ENCODE data around the gene SLC4A1AP. TPM values are rescaled to one million over a fixed set of nuclear protein-coding genes. Genes with fewer than 3 reads are reported as not detected.

The SLC4A1AP gene
- total and polyA plus RNA-seq, 9 of the 15 experiments (the other 6 are each of a cell fraction or from before 2014, with no cell fraction given), result 8.1 to 40.5 (median 35.3) TPM

GRCh38 chr2:27655155-27655951, 8.3 kb upstream of the SLC4A1AP start (continued):
- no peak for TF ChIP-seq ELK1 (CRISPR knock-in tag; IDR thresholded peaks at IDR 0.05)

- no peaks in the 10 kb centered on the region for H3K27me3 ChIP-seq (ENCODE audit: control insufficient read depth in 2 of 2, insufficient read depth in 2 of 2, low read length in 2 of 2)
- POLR2A ChIA-PET, result no interaction called here
- no peak overlapping the region for H3K4me3 ChIP-seq
- DNase-seq (ENCODE audit: extremely low read depth in 1 of 4, low spot score in 3 of 4), result no peak
- H3K9me3 ChIP-seq (replicated peaks; ENCODE audit: control insufficient read depth, insufficient read depth, low read depth, low read length), result no peaks in the 10 kb centered on the region
- CTCF ChIA-PET (ENCODE audit: low intra/inter-chr PET ratio), result no interaction called here
- in situ Hi-C loops (cut with MboI) (no loop called here), intact Hi-C loops (cut with micrococcal nuclease) (no loop called here)
- 81% methylated on average over 1 of the region's 1 CpG for WGBS (ENCODE audit: insufficient coverage, low coverage, missing lambda C conversion rate)
- no peak overlapping the region for H3K9ac ChIP-seq (ENCODE audit: insufficient read depth in 1 of 2, low read depth in 2 of 2, low read length in 2 of 2)
- no TSS peak for BruUV-seq (replicated peaks)
- ATAC-seq, result no peak
- H3K4me1 ChIP-seq (replicated peaks in 1 of 2; ENCODE audit: control insufficient read depth in 2 of 2, insufficient read depth in 2 of 2, low read length in 2 of 2), result peaks cover 10 to 13% of the 10 kb centered on the region in 2 experiments; a peak in 4 of 5 replicates
- no peak overlapping the region for H2AFZ ChIP-seq (ENCODE audit: low read depth, low read length)
- H3K9me1 ChIP-seq (ENCODE audit: control insufficient read depth, insufficient read depth, low read length), result no peaks in the 10 kb centered on the region
- no peak overlapping the region for H3K4me2 ChIP-seq (ENCODE audit: insufficient read depth, low read length)
- H3K27ac ChIP-seq (ENCODE audit: extremely low read depth, low read depth, low read length), result no peak overlapping the region
- H3K79me2 ChIP-seq (ENCODE audit: control insufficient read depth, insufficient read depth, low read length), result peaks cover 55% of the 10 kb centered on the region
- H4K20me1 ChIP-seq (replicated peaks; ENCODE audit: control insufficient read depth, insufficient read depth, low read length), result no peaks in the 10 kb centered on the region
- no peak for FAIRE-seq
- H3K36me3 ChIP-seq (ENCODE audit: control insufficient read depth, insufficient read depth, low read length), result peaks cover 61% of the 10 kb centered on the region
- no peak for TF ChIP-seq HNRNPH1 (optimal IDR thresholded peaks at IDR 0.05; ENCODE audit: low read depth, low read length)
- no peak for TF ChIP-seq SMC3 (conservative IDR thresholded peaks at IDR 0.05; ENCODE audit: insufficient read depth, low read depth, low read length)
- no peak for TF ChIP-seq ATF4 (CRISPR knock-in tag; IDR thresholded peaks at IDR 0.05)
- TF ChIP-seq ZNF175 (CRISPR knock-in tag; IDR thresholded peaks at IDR 0.05; ENCODE audit: low read depth), result no peak
- TF ChIP-seq ESRRA (IDR thresholded peaks at IDR 0.05; ENCODE audit: borderline replicate concordance, low read depth), result no peak
- no peak for TF ChIP-seq PHB (CRISPR knock-in tag; IDR thresholded peaks at IDR 0.05)
- no peak for TF ChIP-seq POLR3G (IDR thresholded peaks at IDR 0.05; ENCODE audit: extremely low read depth, insufficient read length, insufficient replicate concordance)
- TF ChIP-seq CTBP1 (IDR thresholded peaks at IDR 0.05; ENCODE audit: borderline replicate concordance), result no peak
- peak; percentile 87 for TF ChIP-seq ZNF316 (IDR thresholded peaks at IDR 0.05)
- no peak for TF ChIP-seq PBX2 (CRISPR knock-in tag; IDR thresholded peaks at IDR 0.05; ENCODE audit: low read depth)
- no peak for TF ChIP-seq PBX2 (tag; conservative IDR thresholded peaks at IDR 0.05; ENCODE audit: low read depth)
- no peak for TF ChIP-seq TRIM25 (IDR thresholded peaks at IDR 0.05; ENCODE audit: borderline replicate concordance)
- no peak for TF ChIP-seq FOXA1 (IDR thresholded peaks at IDR 0.05; ENCODE audit: borderline replicate concordance)
Measured at GRCh38 chr2:27661371-27661770, 2.3 kb upstream of the SLC4A1AP start.
